Stimulated activated naive CD4-positive, alpha-beta T cell (primary cell): ENCODE results near the gene IBTK.
"Not testable (repeated sequence)": the region's sequence is repeated elsewhere in the genome, so short reads cannot be mapped to it uniquely, and the experiment has no call there.

ENCODE experiments used
- DNase-seq, 6 experiments: peaks; one replicate each; lab custom pipeline; 2025; lab: John Stamatoyannopoulos, UW

Gene IBTK

DNA sequence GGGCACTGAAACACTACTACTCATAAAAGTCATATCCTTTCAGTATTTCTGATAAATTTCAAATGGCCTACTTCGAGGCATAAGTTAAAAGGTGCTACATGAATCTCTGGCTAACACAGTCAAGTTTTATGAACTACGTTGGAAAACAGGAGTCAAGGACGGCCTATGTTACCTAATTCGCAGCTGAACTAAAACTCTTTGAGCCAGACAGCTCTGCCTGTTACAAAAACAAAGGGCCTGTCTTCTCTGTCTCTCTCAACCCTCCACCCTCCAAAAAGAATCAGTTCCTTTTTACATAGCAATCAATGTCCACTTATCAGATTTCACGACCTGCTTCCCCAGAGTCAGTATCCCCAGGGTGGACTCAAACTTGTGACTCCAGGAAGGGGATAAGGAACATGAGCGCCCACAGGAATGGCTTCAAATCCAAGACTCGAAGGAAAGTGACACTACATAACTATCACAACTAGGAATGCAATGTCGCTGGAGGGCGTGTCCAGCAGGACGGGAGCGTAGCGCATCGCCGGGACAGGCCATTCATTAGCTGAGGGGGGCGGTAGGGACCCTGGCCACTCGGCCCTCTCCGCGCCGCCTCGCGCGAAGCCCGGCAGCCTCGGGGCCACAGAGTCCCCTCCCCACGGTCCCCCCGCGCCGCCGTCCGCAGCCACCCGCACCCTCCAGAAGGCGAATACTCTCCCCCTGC, 591 bp downstream of the IBTK start:
- DNase-seq, result peak in 3 of 6 experiments; percentile 35 to 63 (median 42)

DNA sequence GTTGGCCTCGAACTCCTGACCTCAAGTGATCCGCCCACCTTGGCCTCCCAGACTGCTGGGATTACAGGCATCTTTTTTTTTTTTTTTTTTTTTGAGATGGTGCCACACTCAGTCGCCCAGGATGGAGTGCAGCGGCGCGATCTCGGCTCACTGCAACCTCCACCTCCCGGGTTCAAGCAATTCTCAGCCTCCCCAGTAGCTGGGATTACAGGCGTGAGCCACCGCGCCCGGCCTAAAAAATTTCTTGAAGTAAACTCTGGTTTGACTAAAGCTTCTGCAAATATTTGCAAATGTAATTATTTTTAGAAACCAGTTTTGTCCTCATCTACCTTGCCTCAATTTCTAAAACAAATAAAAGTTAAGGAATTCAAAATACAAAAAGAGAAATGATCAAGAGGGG, 1.2 kb downstream of the IBTK start:
- DNase-seq, result no peak

DNA sequence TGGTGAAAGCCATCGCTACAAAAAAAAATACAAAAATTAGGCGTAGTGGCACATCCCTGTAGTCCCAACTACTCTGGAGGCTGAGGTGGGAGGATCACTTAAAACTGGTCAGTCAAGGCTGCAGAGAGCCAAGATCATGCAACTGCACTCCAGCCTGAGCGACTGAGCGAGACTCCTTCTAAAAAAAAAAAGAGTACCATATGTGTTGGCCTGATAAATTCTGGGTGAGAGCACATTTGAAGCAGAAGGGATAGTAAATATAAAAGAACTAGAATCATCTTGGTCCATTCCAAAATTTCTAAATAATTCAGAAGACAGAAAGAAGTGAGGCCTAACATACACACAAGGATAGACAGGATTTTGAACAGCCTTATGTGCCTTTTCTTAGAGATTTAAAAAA, 2.2 kb downstream of the IBTK start:
- DNase-seq, result no peak

DNA sequence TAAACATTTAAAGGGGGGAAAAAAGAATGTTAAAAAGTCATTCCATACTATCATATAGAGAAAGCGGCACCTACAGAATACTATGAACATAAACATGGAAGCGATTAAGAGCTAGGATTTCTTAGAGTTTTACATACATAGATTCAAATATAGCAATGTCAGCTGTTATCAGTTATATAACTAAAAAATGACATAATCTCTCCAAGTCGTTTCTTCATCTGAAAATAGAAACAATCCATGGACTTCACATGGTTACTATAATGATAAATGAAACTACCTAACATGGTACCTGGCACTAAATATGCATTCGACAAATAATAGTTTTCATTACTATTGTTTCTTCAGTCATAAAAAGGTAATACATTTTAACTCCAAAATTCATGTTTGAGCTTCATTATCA, 3.7 kb downstream of the IBTK start:
- DNase-seq, result no peak

DNA sequence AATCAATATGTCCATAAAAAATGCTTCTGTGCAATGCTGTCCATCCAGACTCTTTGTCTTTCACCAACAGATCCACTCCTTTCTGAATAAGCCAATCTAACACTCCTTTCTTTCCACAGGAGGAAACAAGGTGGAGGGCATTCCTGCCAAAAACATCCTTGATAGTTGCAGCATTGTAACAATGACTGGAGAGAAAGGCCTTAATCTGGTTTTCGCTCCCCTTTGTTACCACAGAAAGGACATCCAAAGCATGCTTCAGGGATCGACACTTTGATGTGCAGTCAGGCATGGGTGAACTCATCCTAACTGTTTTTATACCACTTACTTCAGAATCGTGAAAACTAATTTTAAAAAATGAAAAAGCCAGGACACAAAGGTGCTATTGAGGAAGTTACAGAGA, 7.4 kb downstream of the IBTK start:
- no peak for DNase-seq

DNA sequence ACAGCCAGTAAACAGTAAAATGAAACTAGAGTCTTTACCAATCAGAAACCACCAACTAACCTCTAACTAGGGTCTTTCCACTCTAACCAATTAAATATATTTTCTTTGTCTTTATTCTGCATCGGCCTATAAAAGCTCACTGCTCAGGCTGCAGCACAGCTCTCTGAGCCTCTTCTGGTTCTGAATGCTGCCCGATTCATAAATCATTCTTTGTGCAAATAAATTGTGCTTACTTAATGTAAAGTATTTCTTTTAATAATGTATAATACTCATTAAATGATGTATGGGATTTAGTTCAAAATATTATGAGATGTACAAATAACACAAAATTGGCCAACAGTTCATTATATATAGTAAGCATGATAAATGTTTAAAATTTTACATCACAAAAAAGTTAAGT, 7.9 kb downstream of the IBTK start:
- no peak for DNase-seq

DNA sequence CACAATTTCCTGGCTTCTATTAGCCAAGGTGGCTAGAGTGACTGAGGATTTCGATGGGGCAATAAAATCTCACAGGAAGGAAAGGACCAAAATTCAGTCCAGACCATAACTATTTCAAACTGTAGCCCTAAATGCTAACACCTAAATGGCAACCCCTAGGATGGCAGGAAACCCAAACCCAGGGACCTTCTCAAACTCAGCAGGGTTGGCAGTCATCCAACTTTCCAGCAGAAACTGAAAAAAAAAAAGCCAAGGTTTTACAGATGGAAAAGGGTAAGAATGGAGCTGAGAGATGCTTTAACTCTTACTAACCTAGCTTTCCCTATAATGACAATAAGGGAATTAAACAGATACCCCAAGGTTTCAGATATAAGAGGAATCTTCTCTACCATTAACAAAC, 10.5 kb downstream of the IBTK start:
- no peak for DNase-seq

DNA sequence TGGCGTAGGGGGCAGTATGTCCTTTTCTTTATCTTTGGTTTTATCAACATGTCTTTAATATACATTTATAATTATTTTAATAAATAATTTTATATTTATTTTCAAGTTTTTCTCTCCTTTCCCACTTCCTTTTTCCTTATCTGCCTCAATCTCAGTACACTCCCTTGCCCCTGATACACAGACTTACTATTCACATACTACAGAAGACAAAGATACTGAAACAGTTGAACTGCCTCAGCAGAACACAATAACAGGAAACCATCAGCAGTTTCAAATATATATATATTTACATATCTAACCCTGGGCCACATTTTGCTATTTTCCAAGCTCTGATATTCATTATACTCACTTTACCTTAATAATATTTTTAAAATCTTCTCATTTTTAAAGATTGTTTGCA, 19.8 kb downstream of the IBTK start:
- no peak for DNase-seq

DNA sequence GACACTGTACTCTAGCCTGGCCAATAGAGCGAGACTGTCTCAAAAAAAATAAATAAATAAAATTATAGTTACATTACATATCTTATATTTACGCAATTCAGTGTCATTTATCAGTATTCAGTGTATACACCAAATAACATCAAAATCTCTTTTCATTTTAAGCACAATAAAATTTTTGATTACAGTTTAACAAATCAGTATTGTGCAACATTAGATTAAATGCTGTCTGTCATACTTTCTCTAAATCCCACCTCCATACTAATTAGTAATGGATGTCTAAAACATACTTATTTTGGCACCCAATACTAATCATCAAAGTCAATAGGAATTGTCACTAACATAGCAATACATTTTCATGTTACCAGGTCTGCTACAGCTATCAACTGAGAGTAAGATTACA, 27.4 kb downstream of the IBTK start:
- DNase-seq, result no peak

DNA sequence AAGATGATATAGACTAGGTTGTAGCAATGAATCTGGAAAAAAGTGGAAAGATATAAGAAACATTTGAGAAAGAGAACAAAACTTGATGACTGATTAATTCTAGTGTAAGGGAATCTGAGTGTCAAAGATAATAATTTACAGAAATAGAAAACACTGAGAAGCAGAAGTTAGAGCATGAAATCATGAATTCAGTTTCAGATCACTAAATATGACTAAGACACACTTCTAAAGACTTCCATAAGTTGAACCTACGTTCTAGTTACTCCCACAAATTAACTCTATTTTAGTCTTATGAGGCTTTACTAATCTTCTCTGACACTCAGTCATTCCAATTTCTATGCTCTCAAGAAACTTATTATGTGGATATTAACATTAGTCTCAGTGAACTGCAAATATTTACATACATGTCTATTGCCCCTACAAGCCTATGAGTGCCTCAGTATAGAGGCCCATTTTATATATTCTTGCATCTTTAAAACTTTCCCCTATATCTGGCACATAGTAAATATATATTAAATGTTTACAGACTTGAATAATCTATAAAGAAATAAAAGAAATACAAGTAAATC, 30.4 kb downstream of the IBTK start:
- no peak for DNase-seq

DNA sequence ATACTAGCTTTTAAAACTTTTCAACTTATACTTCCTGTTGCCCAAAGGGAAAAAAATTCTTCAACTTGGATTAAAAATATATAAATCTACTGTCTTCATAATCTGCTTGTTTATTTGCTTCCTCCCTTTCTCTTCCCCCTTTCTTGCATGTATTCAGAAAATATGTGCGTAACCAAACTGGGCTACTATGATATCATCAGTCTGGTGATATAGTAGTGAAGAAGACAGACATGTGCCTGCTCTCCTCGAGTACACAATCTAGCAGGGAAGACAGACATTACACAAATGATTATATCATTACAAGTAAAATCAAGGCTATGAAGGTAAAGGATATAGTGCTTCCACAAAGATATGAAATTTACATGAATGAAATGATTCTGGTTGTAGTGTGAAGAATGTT, 31.0 kb downstream of the IBTK start:
- DNase-seq, result no peak

DNA sequence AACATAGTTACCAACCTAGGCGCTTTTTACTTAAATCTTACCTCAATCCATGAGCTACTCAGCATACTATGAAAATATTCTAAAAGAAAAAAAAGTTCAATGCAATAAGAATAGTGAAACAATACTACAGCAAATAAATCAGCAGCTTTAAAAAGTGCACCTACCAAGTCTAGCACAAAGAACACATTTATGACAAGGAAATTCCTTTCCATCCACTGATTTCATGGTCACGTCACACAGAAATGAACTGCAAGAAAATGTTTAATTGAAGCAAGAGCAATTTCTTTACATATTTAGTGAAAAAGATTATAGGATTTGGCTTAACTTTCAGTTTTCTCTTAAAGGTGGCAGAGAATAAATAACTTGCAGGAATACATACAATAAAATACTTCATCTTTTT, 36.2 kb downstream of the IBTK start:
- DNase-seq, result no peak

DNA sequence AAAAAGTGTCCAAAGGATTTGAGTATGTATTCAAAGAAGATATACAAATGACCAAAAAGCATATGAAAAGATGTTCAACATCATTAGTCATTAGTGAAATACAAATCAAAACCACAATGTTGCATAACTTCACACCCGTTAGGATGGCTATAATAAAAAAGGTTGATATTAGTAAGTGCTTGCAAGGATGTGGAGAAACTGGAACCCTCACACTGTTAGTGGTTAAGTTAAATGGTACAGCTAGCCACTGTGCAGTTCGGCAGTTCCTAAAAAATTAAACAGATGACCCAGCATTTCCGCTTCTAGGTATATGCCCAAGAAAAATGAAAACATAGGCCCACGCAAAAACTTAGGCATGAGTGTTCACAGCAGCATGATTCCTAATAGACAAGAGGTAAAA, 38.6 kb downstream of the IBTK start:
- no peak for DNase-seq

DNA sequence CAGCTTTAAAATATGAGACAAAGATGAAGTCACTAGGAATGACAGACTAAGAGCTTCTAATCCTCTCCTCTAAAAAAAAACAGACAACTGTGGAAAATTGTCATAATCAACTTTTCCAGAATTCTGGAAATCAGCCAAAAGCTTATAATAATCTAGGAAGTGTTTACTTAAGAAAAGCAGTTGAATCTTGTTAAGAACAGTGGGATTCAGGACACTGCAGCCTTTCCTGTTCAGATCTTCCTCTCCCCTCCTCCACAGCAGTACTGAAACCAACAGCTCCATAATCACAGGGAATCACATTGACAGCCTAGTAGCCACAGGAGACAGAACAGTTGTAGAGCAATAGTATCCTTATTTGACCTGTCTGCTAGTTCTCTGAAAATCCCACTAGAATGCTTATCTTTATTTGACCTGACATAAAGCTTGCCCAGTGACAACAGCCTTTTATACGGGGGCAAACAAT, 41.6 kb downstream of the IBTK start:
- no peak for DNase-seq

DNA sequence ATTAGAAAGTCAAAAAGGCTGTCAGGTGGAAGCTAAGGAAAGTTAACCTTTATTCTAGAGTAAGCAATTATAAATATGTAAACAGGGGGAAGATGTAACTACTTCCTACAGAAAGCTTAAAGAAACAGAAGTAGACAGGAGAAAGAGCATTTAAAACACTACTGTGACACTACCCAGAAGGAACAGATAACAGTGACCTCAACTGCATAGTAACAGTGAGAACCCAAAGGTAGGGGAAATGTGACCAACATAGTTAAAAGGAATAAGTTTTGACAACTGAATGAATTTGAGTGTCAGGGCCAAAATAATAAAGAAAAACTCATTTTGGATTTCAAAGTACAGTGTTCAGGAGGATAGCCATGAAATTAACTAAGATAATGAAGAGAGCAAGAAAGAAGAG, 43.5 kb downstream of the IBTK start:
- DNase-seq, result no peak

DNA sequence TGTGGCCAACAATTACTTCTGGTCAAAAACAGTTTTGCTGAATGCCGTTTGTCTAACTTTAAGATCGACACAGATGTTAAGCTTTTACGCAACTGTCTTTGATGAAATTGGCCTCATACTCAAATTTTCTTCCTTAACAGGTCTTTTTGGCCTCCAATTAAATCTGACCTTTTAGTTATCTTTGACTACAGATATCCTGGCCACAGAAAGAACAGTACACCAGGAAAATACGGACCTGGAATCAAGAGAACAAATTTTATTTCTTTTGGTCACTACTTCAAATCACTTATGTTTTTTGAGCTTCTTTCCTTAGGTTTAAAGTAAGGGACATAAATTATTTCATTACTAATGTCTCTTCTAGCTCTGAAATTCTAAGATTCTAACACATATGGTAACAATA, 49.8 kb downstream of the IBTK start:
- DNase-seq, result no peak

DNA sequence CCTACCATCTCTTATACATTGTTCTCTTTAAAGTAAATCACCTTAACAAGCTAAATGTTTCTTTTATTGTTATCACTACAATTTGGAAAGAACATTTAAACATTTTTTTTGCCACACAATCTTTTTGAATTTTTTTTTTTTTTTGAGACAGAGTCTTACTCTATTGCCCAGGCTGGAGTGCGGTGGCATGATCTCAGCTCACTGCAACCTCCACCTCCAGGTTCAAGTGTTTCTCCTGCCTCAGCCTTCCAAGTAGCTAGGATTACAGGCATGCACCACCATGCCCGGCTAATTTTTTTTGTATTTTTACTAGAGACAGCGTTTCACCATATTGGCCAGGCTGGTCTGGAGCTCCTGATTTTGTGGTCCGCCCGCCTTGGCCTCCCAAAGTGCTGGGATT, 50.3 kb downstream of the IBTK start:
- DNase-seq, result not testable (repeated sequence)

DNA sequence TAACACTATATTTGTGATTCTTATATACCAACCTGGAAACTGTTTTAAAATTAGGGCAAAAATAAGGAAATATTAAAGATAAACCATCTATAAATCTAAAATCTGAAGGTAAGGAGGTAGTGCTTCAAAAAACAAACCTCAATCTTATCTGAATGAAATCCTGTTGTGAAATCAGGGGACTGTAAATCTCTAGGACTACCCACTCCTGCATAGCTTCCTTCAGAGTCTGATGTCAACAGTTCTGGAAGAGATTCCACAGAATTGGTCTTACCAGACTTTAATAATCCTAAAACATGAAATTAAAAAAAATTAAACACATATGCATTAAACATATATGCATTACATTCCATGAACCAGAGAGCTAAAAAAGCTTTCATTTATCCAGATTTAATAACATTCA, 51.4 kb downstream of the IBTK start:
- no peak for DNase-seq

DNA sequence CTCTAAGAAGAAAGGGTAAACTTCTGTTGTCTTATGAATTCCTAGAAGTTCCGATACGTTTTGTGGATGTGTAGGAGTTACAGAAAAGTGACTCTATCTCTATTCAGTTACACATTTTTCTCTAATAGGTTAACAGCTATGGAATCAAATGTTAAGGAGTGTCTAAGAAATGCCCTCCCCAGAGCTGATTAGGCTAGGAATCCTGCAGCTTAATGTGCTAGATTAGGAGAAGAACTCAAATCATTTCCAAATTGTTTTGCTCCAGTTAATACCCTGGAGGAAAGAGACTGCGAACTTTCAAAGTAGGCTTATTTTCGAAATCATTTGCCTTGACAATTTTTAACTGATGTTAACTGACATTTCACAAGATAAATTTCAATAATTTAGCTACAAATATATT, 51.9 kb downstream of the IBTK start:
- no peak for DNase-seq

DNA sequence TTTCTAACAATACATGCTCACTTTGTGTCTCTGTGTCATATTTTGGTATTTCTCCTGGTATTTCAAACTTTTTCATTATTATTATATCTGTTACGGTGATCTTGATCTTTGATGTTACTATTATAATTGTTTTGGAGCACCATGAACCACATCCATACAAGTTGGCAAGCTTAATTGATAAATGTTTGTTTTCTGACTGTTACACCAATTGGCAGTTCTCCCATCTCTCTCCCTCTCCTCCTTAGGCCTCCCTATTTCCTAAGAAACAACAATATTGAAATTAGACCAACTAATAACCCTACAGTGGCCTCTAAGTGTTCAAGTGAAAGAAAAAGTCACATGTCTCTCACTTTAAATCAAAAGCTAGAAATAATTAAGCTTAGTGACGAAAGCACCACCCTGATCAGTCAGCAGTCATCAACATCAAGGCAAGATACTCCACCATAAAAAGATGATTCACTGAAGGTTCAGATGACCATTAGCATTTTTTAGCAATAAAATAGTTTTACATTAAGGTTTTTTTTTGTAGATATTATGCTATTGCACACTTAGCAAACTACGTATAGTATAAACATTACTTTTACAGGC, 61.5 kb downstream of the IBTK start:
- no peak for DNase-seq

DNA sequence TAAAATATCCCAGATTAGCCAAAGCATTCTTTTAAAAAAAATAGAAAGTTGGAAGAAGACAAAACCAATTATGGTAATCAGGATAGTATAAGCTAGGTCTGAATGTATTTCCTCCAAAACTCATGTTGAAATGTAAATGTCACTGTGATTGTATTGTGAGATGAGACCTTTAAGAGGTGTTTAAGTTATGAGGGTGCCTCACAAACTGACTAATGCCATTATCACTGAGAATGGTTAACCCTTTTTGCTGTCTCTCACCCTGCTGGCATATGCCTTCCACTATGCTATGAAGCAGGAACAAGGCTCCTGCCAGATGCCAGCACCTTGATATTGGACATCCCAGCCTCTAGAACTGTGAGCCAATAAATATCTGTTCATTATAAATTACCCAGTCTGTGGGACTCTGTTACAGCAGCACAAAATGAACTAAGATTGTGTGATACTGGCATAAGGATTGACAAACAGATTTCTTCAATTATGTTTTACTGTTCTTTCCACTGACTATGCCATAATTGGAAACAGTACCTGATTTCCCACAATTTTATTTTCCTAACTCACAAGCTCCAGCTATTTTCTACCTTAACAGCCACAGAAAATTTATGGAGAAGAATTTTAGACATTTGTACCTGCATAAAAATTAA, 63.8 kb downstream of the IBTK start:
- DNase-seq, result no peak

DNA sequence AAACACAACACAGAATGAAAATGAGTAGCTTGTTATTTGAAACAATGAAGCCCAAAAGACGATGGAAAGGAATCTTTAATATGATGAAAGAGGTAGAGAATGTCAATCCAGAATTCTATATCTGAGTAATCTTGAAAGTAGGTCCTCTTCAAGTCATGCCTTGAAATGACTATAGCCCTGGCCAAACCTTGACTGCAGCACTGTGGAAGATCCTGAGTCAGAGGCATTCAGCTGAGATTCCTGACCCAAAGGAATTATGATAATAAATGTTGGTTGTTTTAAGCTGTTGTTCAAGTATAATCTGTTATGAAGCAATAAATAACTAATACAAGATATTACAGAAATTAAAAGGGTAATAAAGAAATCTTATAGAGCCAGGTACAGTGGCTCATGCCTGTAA, 64.8 kb downstream of the IBTK start:
- DNase-seq, result no peak

DNA sequence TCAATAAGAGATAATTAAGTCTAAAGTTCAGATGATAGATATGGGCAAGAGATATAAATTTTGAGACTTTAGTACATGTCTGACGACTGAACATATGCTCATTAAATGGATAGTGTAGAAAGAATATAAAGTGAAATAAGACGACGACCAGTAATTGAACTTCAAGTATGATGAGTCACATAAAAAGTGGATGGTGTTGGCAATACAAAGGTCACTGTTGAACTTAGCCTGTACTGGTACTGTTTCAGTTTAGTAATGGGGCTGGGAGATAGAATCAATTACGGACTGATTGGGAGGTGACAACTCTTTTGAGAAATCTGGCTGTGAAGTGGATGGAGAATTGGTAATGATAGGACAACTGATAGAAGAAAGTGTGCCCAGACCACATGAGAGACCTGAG, 68.1 kb downstream of the IBTK start:
- no peak for DNase-seq
